Activated T-cell treated with anti-CD3 and anti-CD28 coated beads, Interleukin-2, amount 50 U/mL, for 72 hours (primary cell): ENCODE results near the gene TTLL10. TPM values are rescaled to one million over a fixed set of nuclear protein-coding genes. Genes with fewer than 3 reads are reported as not detected.
"Not testable (repeated sequence)": the region's sequence is repeated elsewhere in the genome, so short reads cannot be mapped to it uniquely, and the experiment has no call there.

ENCODE experiments used
- ATAC-seq, 2 donors: fragments of 150-1000 bp; cut with Tn5 transposase; replicated peaks in 1 of 2; 2 replicates each; pipeline ENCODE4 v1.10.0; 2021; ENCODE audit warnings: moderate library complexity in 2 of 2, mild to moderate bottlenecking in 1 of 2
- DNase-seq, 2 donors: peaks; one replicate each; pipeline ENCODE4 v3.0.0; 2021 to 2022; ENCODE audit warnings: mixed read lengths in 1 of 2
- H3K27ac Mint-ChIP-seq: one replicate; pipeline ENCODE4 v1.8.0; 2022; ENCODE audit warnings: mild to moderate bottlenecking, moderate library complexity, mixed read lengths
- H3K27me3 Mint-ChIP-seq: one replicate; pipeline ENCODE4 v1.8.0; 2022; ENCODE audit warnings: low read depth, mixed read lengths
- H3K36me3 Mint-ChIP-seq, 2 donors: one replicate each; pipeline ENCODE4 v1.8.0; 2022; ENCODE audit warnings: mixed read lengths in 2 of 2, mild to moderate bottlenecking in 1 of 2; ENCODE audit not compliant: insufficient read depth in 2 of 2
- H3K4me1 Mint-ChIP-seq: one replicate; pipeline ENCODE4 v1.8.0; 2022; ENCODE audit warnings: low read depth, mixed read lengths
- H3K4me3 Mint-ChIP-seq, 2 donors: one replicate each; pipeline ENCODE4 v1.8.0; 2022; ENCODE audit warnings: mild to moderate bottlenecking in 2 of 2, mixed read lengths in 2 of 2, moderate library complexity in 2 of 2
- H3K9me3 Mint-ChIP-seq, 2 donors: one replicate each; pipeline ENCODE4 v1.8.0; 2022; ENCODE audit warnings: mixed read lengths in 2 of 2
- total RNA-seq, 2 donors: library from RNA; stranded (reverse); gene quantifications; one replicate each; pipeline ENCODE4 v1.2.3, GENCODE V29; 2022

TTLL10 gene
- total RNA-seq, 2 donors from 2014 or later, result 0.36 TPM; not detected in 1

DNA sequence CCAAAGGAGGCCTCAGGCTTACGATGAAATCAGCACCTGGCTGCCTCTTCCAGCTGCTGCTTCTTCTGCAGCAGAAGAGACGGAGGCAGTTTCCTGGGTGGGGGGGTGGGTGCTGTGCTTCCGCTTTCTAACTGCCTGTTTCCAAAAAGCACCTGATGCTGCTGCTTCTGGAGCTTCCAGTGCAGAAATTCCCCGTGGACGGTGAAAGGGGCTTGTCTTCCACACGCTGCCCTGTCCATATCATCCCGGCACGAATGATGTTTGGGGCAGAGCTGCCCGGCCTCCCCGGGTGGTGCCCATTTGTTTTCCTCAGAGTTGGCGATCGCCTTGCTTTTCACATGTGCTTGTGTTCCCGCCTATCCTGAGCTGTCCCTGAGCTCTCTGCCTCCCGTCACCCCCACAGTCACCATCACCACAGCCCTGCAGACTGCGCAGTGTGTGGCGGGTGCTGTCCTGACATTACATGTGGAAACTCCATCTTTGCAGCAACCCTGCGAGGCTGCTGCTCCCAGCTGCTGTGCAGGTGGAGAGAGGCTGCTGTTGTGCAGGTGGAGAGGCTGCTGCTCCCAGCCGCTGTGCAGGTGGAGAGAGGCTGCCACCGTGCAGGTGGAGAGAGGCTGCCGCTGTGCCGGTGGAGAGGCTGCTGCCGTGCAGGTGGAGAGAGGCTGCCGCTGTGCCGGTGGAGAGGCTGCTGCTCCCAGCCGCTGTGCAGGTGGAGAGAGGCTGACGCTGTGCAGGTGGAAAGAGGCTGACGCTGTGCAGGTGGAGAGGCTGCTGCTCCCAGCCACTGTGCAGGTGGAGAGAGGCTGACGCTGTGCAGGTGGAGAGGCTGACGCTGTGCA is 1.8 kb downstream of the TTLL10 start:
- H3K4me3 Mint-ChIP-seq, result no peak overlapping the region
- peaks cover 11% of the 10 kb centered on the region for H3K4me1 Mint-ChIP-seq
- no peak for DNase-seq
- H3K36me3 Mint-ChIP-seq, result no peaks in the 10 kb centered on the region
- no peaks in the 10 kb centered on the region for H3K9me3 Mint-ChIP-seq
- ATAC-seq, result no peak
- no peak overlapping the region for H3K27ac Mint-ChIP-seq
- peaks cover 8% of the 10 kb centered on the region for H3K27me3 Mint-ChIP-seq

DNA sequence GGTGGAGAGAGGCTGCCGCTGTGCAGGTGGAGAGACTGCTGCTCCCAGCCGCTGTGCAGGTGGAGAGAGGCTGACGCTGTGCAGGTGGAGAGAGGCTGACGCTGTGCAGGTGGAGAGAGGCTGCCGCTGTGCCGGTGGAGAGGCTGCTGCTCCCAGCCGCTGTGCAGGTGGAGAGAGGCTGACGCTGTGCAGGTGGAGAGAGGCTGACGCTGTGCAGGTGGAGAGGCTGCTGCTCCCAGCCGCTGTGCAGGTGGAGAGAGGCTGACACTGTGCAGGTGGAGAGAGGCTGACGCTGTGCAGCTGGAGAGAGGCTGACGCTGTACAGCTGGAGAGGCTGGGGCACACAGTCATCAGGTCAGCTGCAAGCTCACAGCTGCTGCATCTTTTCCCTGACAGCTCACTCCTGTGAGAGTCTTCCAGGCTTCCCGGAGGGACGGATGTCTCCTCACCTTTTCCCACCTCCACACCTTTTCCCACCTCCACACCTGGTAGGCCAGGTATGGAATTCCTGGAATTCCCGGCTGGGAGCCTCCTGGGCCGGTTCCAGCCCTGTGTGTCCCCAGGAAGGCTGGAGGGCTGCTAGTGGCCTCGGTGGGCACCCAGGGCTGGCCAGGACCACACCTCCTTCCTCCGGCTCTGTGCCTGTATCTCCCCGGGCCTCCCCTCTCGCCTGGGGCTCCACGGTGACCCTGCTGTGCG is 2.5 kb downstream of the TTLL10 start:
- not testable (repeated sequence) for H3K9me3 Mint-ChIP-seq, H3K4me3 Mint-ChIP-seq, H3K27ac Mint-ChIP-seq, ATAC-seq, DNase-seq, H3K36me3 Mint-ChIP-seq
- peaks cover 11% of the 10 kb centered on the region for H3K4me1 Mint-ChIP-seq
- peaks cover 10% of the 10 kb centered on the region for H3K27me3 Mint-ChIP-seq

GRCh38 chr1:1176931-1177330 is 3.3 kb downstream of the TTLL10 start:
- Mint-ChIP-seq H3K27me3 (peaks cover 17% of the 10 kb centered on the region), H3K27ac (no peak overlapping the region), H3K36me3 (no peaks in the 10 kb centered on the region), H3K4me3 (no peak overlapping the region), H3K4me1 (peaks cover 10% of the 10 kb centered on the region), H3K9me3 (no peaks in the 10 kb centered on the region)
- ATAC-seq (no peak), DNase-seq (no peak)

DNA sequence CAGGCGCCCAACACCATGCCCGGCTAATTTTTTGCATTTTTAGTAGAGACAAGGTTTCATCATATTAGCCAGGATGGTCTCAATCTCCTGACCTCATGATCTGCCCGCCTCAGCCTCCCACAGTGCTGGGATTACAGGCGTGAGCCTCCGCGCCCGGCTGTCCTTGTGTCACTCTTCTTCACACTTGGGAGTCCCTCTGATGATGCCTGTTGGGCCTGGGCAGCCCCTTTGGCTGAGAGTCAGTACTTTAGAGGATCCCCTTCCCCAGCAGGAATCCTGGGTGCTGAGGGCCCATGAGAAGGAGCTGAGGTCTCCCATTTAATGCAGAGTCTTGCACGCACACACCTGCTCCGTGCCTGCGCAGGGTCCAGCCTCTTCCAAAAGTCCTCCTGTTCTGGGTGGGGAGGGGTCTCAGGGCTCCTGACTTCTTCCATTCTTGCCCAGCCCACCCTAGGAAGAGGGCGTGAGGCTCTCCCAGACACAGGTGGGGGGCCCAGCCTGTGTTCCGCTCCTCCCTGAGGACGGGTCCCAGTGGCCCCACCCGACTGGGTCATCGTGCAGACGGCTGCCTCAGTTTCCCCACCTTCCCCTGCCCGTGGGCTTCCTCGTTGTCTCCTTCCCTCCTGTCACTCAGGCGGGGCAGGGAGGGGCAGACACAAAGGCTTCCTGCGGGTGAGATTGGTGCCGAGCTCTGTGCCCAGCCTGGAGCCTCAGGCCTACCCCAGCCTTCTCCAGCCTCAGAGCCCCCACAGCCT is 3.9 kb downstream of the TTLL10 start:
- Mint-ChIP-seq H3K36me3 (no peaks in the 10 kb centered on the region), H3K27ac (no peak overlapping the region)

GRCh38 chr1:1178794-1179331 is 5.2 kb downstream of the TTLL10 start:
- H3K27me3 Mint-ChIP-seq, result peaks cover 30% of the 10 kb centered on the region
- no peak overlapping the region for H3K4me3 Mint-ChIP-seq
- no peaks in the 10 kb centered on the region for H3K9me3 Mint-ChIP-seq
- no peak for DNase-seq
- no peaks in the 10 kb centered on the region for H3K36me3 Mint-ChIP-seq
- ATAC-seq, result no peak
- peaks cover 4% of the 10 kb centered on the region for H3K4me1 Mint-ChIP-seq
- H3K27ac Mint-ChIP-seq, result no peak overlapping the region

More for the DNA sequence above, 3.9 kb downstream of the TTLL10 start:
- no peak overlapping the region for H3K4me3 Mint-ChIP-seq
- peaks cover 24% of the 10 kb centered on the region for H3K27me3 Mint-ChIP-seq
- H3K9me3 Mint-ChIP-seq, result no peaks in the 10 kb centered on the region
- peaks cover 4% of the 10 kb centered on the region for H3K4me1 Mint-ChIP-seq
- no peak for DNase-seq
- ATAC-seq, result no peak

- Mint-ChIP-seq H3K9me3 (no peaks in the 10 kb centered on the region), H3K4me1 (peaks cover 3% of the 10 kb centered on the region), H3K27ac (no peak overlapping the region), H3K4me3 (no peak overlapping the region), H3K36me3 (no peaks in the 10 kb centered on the region), H3K27me3 (peaks cover 30% of the 10 kb centered on the region)
- ATAC-seq (no peak), DNase-seq (no peak)
These were observed 5.8 kb downstream of the TTLL10 start for GRCh38 chr1:1179346-1179982.

- H3K27ac Mint-ChIP-seq, result no peak overlapping the region
- H3K9me3 Mint-ChIP-seq, result no peaks in the 10 kb centered on the region
- no peak overlapping the region for H3K4me3 Mint-ChIP-seq
- no peaks in the 10 kb centered on the region for H3K36me3 Mint-ChIP-seq
- H3K4me1 Mint-ChIP-seq, result no peaks in the 10 kb centered on the region
- DNase-seq (no peak), ATAC-seq (no peak)
- peaks cover 30% of the 10 kb centered on the region for H3K27me3 Mint-ChIP-seq
These were observed 6.5 kb downstream of the TTLL10 start for GRCh38 chr1:1179983-1180861.

GRCh38 chr1:1181129-1181937 is 7.7 kb downstream of the TTLL10 start:
- no peaks in the 10 kb centered on the region for H3K36me3 Mint-ChIP-seq
- ATAC-seq, result no peak

GRCh38 chr1:1181938-1182410 is 8.3 kb downstream of the TTLL10 start:
- Mint-ChIP-seq H3K9me3 (no peaks in the 10 kb centered on the region), H3K27me3 (peaks cover 25% of the 10 kb centered on the region), H3K27ac (no peak overlapping the region), H3K4me3 (no peak overlapping the region), H3K4me1 (no peaks in the 10 kb centered on the region), H3K36me3 (no peaks in the 10 kb centered on the region)
- ATAC-seq (no peak), DNase-seq (no peak)

More at GRCh38 chr1:1181129-1181937, 7.7 kb downstream of the TTLL10 start:
- Mint-ChIP-seq H3K27ac (no peak overlapping the region), H3K4me1 (no peaks in the 10 kb centered on the region), H3K9me3 (no peaks in the 10 kb centered on the region), H3K4me3 (no peak overlapping the region), H3K27me3 (peaks cover 30% of the 10 kb centered on the region)
- no peak for DNase-seq

GRCh38 chr1:1182491-1183220 is 9.0 kb downstream of the TTLL10 start:
- no peaks in the 10 kb centered on the region for H3K4me1 Mint-ChIP-seq
- H3K9me3 Mint-ChIP-seq, result no peaks in the 10 kb centered on the region
- no peak overlapping the region for H3K4me3 Mint-ChIP-seq
- DNase-seq (no peak), ATAC-seq (no peak)
- peaks cover 21% of the 10 kb centered on the region for H3K27me3 Mint-ChIP-seq
- H3K36me3 Mint-ChIP-seq, result no peaks in the 10 kb centered on the region
- no peak overlapping the region for H3K27ac Mint-ChIP-seq
